GM19099 (cell line): ENCODE results near the gene EQTN.

Experiments
- POLR2A ChIP-seq: IDR thresholded peaks from 3 replicates; pipeline ENCODE4 v1.6.1; 2011; ENCODE audit warnings: low read depth; ENCODE audit not compliant: insufficient read length; ENCODE audit errors: extremely low read depth

The EQTN gene

GRCh38 chr9:27328483-27328882, 31.5 kb upstream of the EQTN start:
- TF ChIP-seq POLR2A = no peak

- no peak for TF ChIP-seq POLR2A
Measured at GRCh38 chr9:27311184-27311583, 14.2 kb upstream of the EQTN start.

- no peak for TF ChIP-seq POLR2A
Measured at GRCh38 chr9:27310582-27310981, 13.6 kb upstream of the EQTN start.

- TF ChIP-seq POLR2A = no peak
Measured at GRCh38 chr9:27308691-27309390, 11.9 kb upstream of the EQTN start.

GRCh38 chr9:27304521-27304920, 7.6 kb upstream of the EQTN start:
- no peak for TF ChIP-seq POLR2A

GRCh38 chr9:27303219-27303618, 6.3 kb upstream of the EQTN start:
- TF ChIP-seq POLR2A = no peak

GRCh38 chr9:27293996-27294395, 3.0 kb downstream of the EQTN start:
- no peak for TF ChIP-seq POLR2A

- no peak for TF ChIP-seq POLR2A
Measured at GRCh38 chr9:27292659-27293405, 4.1 kb downstream of the EQTN start.

- no peak for TF ChIP-seq POLR2A
Measured at GRCh38 chr9:27291292-27291691, 5.7 kb downstream of the EQTN start.

- no peak for TF ChIP-seq POLR2A
Measured at GRCh38 chr9:27282269-27282668, 14.7 kb downstream of the EQTN start.

GRCh38 chr9:27280860-27281259, 16.1 kb downstream of the EQTN start:
- no peak for TF ChIP-seq POLR2A

- TF ChIP-seq POLR2A = no peak
Measured at GRCh38 chr9:27280249-27280648, 16.7 kb downstream of the EQTN start.

- no peak for TF ChIP-seq POLR2A
Measured at GRCh38 chr9:27279611-27280010, 17.3 kb downstream of the EQTN start.

- TF ChIP-seq POLR2A = no peak
Measured at GRCh38 chr9:27278374-27278773, 18.6 kb downstream of the EQTN start.

GRCh38 chr9:27276193-27277030, 20.5 kb downstream of the EQTN start:
- no peak for TF ChIP-seq POLR2A
